ENCODE measurements around the gene FLT3.

GRCh38 chr13:27991881-27992280, 108.5 kb downstream of the FLT3 start:
- TF ChIP-seq EP300 (IDR thresholded peaks at IDR 0.05; ENCODE audit: low read length) (no peak), SMC3 (conservative IDR thresholded peaks at IDR 0.05; ENCODE audit: insufficient read depth, low read depth, low read length) (no peak), SREBF2 (CRISPR knock-in tag; IDR thresholded peaks at IDR 0.05) (no peak), NFYB (IDR thresholded peaks at IDR 0.05; ENCODE audit: extremely low read depth, insufficient read length) (no peak), HOXB6 (CRISPR knock-in tag; IDR thresholded peaks at IDR 0.05; ENCODE audit: borderline replicate concordance) (no peak), REST (IDR thresholded peaks at IDR 0.05; ENCODE audit: borderline replicate concordance) (no peak), REST (CRISPR knock-in tag; IDR thresholded peaks at IDR 0.05; ENCODE audit: low read depth) (no peak), UBTF (IDR thresholded peaks at IDR 0.05; ENCODE audit: borderline replicate concordance in 1 of 2, low read depth in 2 of 2, low read length in 2 of 2) (no peak), NFIC (IDR thresholded peaks at IDR 0.05) (no peak), ZNF232 (CRISPR knock-in tag; IDR thresholded peaks at IDR 0.05) (no peak), POLR2A (conservative IDR thresholded peaks at IDR 0.05) (no peak), ZBTB33 (CRISPR knock-in tag; IDR thresholded peaks at IDR 0.05) (no peak), CHD2 (IDR thresholded peaks at IDR 0.05; ENCODE audit: low read depth, low read length) (no peak)
- TF ChIP-seq, protein P1, sequence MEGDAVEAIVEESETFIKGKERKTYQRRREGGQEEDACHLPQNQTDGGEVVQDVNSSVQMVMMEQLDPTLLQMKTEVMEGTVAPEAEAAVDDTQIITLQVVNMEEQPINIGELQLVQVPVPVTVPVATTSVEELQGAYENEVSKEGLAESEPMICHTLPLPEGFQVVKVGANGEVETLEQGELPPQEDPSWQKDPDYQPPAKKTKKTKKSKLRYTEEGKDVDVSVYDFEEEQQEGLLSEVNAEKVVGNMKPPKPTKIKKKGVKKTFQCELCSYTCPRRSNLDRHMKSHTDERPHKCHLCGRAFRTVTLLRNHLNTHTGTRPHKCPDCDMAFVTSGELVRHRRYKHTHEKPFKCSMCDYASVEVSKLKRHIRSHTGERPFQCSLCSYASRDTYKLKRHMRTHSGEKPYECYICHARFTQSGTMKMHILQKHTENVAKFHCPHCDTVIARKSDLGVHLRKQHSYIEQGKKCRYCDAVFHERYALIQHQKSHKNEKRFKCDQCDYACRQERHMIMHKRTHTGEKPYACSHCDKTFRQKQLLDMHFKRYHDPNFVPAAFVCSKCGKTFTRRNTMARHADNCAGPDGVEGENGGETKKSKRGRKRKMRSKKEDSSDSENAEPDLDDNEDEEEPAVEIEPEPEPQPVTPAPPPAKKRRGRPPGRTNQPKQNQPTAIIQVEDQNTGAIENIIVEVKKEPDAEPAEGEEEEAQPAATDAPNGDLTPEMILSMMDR (IDR thresholded peaks at IDR 0.05 in 2 of 3, conservative IDR thresholded peaks at IDR 0.05 in 1 of 3; ENCODE audit: insufficient read depth in 2 of 3, low read depth in 1 of 3, low read length in 3 of 3) = no peak
- TF ChIP-seq, protein P2, sequence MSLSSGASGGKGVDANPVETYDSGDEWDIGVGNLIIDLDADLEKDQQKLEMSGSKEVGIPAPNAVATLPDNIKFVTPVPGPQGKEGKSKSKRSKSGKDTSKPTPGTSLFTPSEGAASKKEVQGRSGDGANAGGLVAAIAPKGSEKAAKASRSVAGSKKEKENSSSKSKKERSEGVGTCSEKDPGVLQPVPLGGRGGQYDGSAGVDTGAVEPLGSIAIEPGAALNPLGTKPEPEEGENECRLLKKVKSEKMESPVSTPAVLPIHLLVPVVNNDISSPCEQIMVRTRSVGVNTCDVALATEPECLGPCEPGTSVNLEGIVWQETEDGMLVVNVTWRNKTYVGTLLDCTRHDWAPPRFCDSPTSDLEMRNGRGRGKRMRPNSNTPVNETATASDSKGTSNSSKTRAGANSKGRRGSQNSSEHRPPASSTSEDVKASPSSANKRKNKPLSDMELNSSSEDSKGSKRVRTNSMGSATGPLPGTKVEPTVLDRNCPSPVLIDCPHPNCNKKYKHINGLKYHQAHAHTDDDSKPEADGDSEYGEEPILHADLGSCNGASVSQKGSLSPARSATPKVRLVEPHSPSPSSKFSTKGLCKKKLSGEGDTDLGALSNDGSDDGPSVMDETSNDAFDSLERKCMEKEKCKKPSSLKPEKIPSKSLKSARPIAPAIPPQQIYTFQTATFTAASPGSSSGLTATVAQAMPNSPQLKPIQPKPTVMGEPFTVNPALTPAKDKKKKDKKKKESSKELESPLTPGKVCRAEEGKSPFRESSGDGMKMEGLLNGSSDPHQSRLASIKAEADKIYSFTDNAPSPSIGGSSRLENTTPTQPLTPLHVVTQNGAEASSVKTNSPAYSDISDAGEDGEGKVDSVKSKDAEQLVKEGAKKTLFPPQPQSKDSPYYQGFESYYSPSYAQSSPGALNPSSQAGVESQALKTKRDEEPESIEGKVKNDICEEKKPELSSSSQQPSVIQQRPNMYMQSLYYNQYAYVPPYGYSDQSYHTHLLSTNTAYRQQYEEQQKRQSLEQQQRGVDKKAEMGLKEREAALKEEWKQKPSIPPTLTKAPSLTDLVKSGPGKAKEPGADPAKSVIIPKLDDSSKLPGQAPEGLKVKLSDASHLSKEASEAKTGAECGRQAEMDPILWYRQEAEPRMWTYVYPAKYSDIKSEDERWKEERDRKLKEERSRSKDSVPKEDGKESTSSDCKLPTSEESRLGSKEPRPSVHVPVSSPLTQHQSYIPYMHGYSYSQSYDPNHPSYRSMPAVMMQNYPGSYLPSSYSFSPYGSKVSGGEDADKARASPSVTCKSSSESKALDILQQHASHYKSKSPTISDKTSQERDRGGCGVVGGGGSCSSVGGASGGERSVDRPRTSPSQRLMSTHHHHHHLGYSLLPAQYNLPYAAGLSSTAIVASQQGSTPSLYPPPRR (CRISPR knock-in tag; IDR thresholded peaks at IDR 0.05; ENCODE audit: borderline replicate concordance) = no peak

Measured in K562 (cell line).